Measurements from ENCODE around the gene DGLUCY.

DNA sequence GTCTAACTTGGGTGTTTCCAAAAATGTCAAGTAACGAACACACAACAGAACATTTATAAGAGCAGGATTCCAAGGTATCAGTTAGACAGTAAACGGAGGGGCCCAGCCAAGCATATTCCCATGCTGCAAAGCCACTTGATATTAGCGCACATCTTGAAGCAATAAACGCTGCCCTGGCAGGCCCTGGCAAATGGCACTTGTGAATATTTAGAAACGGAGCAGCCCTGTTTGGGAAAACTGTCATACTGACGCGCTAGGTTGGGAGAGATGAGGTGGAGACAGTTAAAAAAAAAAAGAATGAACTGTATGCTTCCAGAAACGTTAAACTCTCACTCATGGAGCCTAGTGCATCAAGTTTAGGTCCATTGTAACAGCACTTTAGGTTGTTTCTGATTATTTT is 9.3 kb downstream of the DGLUCY start:
- TF ChIP-seq, protein P1, sequence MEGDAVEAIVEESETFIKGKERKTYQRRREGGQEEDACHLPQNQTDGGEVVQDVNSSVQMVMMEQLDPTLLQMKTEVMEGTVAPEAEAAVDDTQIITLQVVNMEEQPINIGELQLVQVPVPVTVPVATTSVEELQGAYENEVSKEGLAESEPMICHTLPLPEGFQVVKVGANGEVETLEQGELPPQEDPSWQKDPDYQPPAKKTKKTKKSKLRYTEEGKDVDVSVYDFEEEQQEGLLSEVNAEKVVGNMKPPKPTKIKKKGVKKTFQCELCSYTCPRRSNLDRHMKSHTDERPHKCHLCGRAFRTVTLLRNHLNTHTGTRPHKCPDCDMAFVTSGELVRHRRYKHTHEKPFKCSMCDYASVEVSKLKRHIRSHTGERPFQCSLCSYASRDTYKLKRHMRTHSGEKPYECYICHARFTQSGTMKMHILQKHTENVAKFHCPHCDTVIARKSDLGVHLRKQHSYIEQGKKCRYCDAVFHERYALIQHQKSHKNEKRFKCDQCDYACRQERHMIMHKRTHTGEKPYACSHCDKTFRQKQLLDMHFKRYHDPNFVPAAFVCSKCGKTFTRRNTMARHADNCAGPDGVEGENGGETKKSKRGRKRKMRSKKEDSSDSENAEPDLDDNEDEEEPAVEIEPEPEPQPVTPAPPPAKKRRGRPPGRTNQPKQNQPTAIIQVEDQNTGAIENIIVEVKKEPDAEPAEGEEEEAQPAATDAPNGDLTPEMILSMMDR (tag by site-specific recombination; IDR thresholded peaks at IDR 0.05): no peak
- TF ChIP-seq, protein P2, sequence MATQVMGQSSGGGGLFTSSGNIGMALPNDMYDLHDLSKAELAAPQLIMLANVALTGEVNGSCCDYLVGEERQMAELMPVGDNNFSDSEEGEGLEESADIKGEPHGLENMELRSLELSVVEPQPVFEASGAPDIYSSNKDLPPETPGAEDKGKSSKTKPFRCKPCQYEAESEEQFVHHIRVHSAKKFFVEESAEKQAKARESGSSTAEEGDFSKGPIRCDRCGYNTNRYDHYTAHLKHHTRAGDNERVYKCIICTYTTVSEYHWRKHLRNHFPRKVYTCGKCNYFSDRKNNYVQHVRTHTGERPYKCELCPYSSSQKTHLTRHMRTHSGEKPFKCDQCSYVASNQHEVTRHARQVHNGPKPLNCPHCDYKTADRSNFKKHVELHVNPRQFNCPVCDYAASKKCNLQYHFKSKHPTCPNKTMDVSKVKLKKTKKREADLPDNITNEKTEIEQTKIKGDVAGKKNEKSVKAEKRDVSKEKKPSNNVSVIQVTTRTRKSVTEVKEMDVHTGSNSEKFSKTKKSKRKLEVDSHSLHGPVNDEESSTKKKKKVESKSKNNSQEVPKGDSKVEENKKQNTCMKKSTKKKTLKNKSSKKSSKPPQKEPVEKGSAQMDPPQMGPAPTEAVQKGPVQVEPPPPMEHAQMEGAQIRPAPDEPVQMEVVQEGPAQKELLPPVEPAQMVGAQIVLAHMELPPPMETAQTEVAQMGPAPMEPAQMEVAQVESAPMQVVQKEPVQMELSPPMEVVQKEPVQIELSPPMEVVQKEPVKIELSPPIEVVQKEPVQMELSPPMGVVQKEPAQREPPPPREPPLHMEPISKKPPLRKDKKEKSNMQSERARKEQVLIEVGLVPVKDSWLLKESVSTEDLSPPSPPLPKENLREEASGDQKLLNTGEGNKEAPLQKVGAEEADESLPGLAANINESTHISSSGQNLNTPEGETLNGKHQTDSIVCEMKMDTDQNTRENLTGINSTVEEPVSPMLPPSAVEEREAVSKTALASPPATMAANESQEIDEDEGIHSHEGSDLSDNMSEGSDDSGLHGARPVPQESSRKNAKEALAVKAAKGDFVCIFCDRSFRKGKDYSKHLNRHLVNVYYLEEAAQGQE (tag by site-specific recombination; IDR thresholded peaks at IDR 0.05): no peak
